AG09319 (cell line): ENCODE data around the gene SLC17A9.

ENCODE experiments used
- DNase-seq: peaks from one replicate; pipeline ENCODE4 v3.0.0-alpha.2; 2010; ENCODE audit warnings: low read depth; ENCODE audit errors: extremely low read depth
- TF ChIP-seq, protein P1 (sequence below): IDR thresholded peaks from 2 replicates; pipeline ENCODE4 v1.5.1; 2011; ENCODE audit warnings: low read depth, mild to moderate bottlenecking, inconsistent platforms, low read length, moderate library complexity

Gene SLC17A9

DNA sequence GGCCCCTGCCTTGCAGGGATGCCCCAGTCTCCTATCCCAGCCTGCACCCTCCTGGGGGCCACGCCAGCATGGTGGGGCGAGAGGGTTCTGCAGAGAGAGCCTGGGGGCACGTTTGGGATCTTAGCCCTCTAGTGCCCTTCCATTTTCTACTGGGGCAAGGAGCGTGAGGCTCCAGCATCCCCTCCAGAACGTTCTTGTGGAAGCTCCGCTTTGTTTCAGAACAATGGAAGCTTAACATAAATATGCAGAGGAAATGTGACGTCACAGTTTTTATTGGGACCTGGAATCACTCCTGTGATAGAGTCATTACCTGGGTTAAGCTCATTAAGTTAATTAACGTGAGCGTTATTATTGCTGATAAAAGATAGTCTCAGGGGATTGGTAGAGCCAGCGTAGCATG lies 34.6 kb downstream of the SLC17A9 start:
- TF ChIP-seq, protein P1, sequence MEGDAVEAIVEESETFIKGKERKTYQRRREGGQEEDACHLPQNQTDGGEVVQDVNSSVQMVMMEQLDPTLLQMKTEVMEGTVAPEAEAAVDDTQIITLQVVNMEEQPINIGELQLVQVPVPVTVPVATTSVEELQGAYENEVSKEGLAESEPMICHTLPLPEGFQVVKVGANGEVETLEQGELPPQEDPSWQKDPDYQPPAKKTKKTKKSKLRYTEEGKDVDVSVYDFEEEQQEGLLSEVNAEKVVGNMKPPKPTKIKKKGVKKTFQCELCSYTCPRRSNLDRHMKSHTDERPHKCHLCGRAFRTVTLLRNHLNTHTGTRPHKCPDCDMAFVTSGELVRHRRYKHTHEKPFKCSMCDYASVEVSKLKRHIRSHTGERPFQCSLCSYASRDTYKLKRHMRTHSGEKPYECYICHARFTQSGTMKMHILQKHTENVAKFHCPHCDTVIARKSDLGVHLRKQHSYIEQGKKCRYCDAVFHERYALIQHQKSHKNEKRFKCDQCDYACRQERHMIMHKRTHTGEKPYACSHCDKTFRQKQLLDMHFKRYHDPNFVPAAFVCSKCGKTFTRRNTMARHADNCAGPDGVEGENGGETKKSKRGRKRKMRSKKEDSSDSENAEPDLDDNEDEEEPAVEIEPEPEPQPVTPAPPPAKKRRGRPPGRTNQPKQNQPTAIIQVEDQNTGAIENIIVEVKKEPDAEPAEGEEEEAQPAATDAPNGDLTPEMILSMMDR = no peak
- DNase-seq = no peak

DNA sequence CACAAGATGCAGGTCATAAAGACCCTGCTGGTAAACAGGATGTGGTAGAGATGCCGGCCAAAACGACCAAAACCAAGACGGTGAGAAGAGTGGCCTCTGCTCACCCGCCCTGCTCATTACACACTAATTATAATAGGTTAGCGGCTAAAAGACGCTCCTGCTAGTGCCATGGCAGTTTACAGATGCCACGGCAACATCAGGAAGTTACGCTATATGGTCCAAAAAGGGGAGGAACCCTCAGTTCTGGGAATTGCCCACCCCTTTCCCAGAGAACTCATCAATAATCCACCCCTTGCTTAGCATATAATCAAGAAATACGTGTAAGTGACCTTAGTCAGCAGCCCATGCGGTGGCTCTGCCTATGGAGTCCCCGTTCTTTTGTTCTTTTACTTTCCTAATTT lies 36.7 kb downstream of the SLC17A9 start:
- DNase-seq = no peak
- TF ChIP-seq, protein P1 = no peak

DNA sequence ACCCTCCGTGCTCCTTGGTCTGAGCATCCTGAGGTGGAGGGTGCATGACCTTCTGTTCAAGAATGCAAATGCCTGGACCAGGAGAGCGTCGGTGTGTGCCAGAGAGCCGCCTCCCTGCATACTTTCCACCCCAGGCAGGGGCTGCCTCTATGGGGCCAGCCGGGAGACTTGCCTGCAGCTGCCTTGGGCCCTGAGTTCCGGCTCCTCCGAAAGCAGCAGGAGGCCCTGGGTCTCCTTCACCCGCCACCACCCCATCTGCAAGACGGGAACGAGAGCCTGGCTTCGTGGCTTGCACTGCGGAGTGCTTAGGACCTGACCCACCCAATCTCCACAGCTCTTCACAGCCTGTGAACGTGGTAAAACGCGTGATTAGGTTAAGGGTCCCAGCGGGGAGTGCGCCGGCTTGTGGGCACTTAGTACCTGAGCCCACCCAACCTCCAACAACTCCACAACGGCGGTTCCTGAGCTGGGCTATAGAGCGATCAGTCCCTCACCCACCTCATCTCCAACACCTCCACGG lies 37.9 kb downstream of the SLC17A9 start:
- TF ChIP-seq, protein P1 = no peak
- DNase-seq = no peak

DNA sequence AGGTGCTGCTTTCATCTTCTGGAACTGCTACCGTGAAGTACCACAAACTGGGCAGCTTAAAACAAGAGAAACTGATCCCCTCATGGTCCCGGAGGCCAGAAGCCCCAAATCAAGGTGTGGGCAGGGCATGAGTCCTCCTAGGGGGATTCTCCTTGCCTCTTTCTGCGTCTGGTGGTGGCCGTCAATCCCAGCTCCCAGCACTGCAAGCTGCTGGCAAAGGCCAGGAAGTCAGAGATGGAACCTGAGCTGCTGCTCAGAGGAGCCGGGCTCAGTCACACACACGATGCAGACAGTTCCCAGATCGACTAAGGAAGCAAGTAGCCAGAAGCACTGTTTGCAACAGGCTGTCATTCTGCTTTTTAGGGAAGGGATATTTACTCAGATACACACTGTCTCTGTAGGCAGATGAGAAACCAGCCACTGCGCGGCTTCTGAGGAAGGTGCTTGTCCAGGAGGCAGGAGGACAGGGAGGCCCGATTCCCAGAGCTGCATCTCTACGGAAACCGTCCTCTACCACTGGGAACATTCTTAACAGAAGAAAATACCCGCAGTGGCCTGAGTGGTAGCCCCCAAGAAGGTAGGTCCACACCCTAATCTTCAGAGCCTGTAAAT lies 38.8 kb downstream of the SLC17A9 start:
- TF ChIP-seq, protein P1 = no peak
- DNase-seq = no peak

DNA sequence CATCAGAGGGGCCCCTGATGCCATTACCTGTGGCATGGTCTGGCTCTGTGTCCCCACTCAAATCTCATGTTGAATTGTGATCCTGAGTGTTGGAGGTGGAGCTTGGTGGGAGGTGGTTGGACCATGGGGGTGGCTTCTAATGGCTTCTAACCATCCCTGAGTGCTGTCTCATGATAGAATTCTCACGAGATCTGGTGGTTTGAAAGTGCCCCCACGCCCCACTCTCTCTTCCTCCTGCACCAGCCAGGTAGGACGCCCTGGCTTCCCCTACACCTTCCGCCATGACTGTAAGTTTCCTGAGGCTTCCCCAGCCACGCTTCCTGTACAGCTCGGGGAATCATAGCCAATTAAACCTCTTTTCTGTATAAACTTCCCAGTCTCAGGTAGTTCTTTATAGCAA lies 39.4 kb downstream of the SLC17A9 start:
- no peak for DNase-seq
- TF ChIP-seq, protein P1 = no peak

DNA sequence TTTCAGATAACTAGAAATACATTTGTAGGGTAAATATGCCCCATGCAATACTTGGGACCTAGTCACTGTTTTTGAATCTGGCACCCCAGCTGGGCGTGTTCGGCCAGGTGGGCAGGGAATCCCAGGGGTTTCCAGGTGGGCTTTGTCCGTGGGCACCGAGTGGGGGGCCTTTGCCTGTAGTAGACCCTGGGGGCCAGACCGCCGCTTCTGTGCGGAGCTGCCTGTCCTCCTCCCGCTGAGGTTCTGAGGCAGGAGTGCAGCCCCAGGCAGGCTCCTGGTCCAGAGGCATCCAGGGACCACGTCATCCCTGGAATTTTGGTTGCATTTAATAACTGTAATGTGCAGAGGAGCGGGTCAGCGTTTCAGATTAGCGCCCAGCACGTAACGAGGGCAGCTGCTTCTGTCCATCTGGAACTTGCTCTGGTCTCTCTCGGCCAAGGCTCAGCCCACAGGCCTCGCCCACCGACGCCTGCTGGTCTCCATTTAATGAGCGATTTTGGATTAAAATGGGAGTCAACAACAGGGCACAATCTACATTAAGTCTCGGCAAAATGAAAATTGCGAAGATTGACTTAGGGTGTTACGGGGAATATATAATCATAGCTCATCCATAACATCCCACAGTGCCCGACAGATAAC lies 41.5 kb downstream of the SLC17A9 start:
- no peak for DNase-seq
- TF ChIP-seq, protein P1 = no peak

DNA sequence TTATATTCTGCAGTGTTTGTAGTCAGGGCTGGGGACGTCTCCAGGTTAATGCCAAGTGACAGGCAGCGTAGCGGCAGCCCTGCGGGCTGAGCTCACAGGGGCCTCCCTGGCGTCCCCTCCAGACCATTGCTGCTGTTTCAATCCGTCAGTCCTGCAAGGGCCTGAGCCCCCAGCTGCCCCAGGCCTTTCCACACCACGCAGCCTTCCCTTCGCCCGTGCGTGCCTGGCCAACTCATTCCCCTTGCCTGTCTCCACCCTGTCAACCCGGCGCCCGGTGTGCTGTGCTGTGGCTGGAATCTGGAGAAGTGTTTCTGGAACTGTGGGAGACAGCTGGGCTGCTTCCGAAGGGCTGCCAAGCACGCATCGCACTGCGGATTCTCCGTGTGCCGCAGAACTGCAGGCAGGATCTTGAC lies 42.4 kb downstream of the SLC17A9 start:
- TF ChIP-seq, protein P1 = no peak
- no peak for DNase-seq
